Epithelial cell of esophagus (primary cell): ENCODE measurements around the gene SERGEF.

ENCODE experiments used
- DNase-seq: peaks from one replicate; pipeline ENCODE4 v3.0.0; 2010; ENCODE audit warnings: low read depth
- H3K4me3 ChIP-seq: 2 replicates; pipeline ENCODE4 v1.5.1; 2011; ENCODE audit warnings: mild to moderate bottlenecking, low read length, control low read depth
- TF ChIP-seq, protein P1 (sequence below): IDR thresholded peaks from 2 replicates; pipeline ENCODE4 v1.5.1; 2011; ENCODE audit warnings: low read depth, mild to moderate bottlenecking, low read length, control low read depth, inconsistent platforms; ENCODE audit not compliant: insufficient read depth; ENCODE audit errors: missing control alignments

The SERGEF gene

DNA sequence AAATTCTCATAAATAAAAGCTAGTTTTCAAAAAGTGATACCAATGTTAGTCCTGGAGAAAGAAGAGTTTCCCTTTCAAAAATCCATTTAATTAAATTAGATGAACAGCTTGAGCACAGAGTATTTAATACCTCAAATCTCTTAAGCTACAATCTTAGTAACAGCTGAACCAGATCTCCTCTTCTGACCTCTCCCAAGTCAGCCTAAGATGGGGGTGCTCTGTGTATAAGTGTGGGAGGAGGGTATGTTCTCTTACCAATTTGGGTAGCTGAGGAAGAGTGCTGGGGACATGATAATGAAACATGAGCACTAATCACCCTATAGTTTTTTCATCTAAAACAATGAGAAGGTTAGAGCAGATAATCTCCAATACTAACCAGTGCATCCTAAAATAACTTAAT lies 23.6 kb upstream of the SERGEF start:
- no peak overlapping the region for H3K4me3 ChIP-seq
- no peak for DNase-seq
- TF ChIP-seq, protein P1, sequence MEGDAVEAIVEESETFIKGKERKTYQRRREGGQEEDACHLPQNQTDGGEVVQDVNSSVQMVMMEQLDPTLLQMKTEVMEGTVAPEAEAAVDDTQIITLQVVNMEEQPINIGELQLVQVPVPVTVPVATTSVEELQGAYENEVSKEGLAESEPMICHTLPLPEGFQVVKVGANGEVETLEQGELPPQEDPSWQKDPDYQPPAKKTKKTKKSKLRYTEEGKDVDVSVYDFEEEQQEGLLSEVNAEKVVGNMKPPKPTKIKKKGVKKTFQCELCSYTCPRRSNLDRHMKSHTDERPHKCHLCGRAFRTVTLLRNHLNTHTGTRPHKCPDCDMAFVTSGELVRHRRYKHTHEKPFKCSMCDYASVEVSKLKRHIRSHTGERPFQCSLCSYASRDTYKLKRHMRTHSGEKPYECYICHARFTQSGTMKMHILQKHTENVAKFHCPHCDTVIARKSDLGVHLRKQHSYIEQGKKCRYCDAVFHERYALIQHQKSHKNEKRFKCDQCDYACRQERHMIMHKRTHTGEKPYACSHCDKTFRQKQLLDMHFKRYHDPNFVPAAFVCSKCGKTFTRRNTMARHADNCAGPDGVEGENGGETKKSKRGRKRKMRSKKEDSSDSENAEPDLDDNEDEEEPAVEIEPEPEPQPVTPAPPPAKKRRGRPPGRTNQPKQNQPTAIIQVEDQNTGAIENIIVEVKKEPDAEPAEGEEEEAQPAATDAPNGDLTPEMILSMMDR, result no peak

DNA sequence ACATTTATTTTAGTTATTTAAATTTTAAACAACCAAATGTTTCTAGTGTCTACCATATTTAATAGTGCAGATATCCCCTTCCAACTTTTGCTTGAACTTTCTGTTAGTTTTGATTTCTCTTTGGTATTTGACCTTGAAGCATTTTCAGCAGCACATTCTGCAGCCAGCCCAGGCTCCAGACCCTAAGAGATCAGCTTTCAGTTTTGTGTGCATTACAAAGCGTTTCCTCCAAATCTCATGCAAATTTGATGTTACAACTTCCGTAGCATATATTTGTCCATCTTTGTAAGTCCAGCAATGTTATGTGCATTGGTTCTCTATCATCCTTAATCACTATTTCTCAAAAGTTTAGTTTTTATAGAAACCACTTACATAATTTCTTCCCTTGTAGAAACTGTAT lies 14.6 kb upstream of the SERGEF start:
- H3K4me3 ChIP-seq, result no peak overlapping the region
- no peak for DNase-seq
- TF ChIP-seq, protein P1, result no peak

- TF ChIP-seq, protein P1, result no peak
- no peak overlapping the region for H3K4me3 ChIP-seq
- DNase-seq, result no peak
Observed at GRCh38 chr11:18022419-18022818, 9.6 kb upstream of the SERGEF start.

GRCh38 chr11:18019650-18020049 lies 6.8 kb upstream of the SERGEF start:
- TF ChIP-seq, protein P1, result no peak
- no peak for DNase-seq
- no peak overlapping the region for H3K4me3 ChIP-seq

DNA sequence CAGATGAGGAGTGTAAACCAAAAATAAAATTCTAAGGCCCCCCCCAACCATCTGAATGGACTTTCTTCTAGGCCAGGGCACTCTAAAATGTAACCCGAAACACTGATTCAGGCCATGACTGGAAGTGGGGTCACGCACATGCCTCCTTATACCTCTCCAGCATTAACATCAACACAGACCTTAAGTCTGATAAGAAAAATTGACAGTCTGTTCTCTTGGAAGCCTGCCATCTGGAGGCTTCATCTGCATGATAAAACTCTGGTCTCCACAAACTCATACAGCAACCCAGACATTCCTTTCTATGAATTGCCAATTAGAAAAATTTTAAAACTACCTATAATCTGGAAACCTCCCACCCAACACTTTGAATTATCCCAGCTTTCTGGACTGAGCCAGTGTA lies 3.9 kb upstream of the SERGEF start:
- no peak overlapping the region for H3K4me3 ChIP-seq
- no peak for DNase-seq
- TF ChIP-seq, protein P1, result no peak

DNA sequence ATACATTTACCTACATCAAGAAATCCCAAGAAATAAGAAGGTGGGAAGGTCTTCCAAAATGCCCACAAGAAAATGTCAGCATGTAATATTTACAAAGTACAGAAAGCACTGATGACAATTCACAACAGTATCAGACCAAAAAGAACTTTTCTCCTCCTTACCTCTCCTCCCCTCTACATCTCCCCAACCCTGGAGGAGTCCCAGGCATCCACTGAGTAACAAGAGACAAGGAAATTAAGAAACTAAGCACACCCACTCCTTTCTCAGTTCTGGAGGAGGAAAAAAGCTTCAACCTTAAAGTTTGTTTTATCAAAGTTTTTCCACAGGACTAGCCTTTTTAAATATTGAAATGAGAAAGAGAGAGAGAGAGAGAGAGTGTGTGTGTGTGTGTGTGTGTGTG lies 2.0 kb upstream of the SERGEF start:
- H3K4me3 ChIP-seq, result no peak overlapping the region
- TF ChIP-seq, protein P1, result no peak
- no peak for DNase-seq

DNA sequence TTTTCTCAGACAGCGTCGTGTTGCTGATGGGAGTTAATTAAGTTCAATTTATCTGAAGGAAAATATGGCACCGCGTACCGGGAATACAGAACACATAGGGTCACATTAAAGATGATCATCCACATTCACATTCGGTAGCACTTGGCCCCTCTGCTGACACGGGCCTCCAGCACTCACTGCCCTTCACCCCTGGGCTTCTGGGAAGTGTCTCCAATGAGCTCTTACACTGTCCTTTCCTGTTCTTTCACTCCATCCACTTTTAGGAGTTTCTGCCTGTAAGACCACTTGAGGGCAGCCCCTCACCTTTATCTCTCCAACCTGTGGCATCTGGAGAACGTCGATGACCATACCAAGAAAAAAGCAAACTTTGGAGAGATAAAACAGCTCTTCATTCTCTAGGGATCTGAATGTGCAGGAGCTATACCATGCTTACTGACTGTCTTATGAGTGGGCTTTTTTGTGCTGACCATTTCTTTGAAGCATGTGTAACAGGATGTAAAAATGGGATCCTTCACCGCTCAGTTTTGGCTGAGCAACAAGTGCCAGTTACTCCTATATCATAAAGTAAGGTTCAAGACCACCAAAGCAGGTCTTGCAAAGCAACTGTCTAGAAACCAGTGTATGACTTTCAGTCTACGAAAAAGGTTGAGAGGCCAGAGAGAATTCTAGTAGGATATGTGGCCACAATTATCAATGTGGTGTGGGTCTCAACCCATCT lies 1.1 kb upstream of the SERGEF start:
- TF ChIP-seq, protein P1, result no peak
- H3K4me3 ChIP-seq, result peak overlapping the region; percentile 73
- peak; percentile 11 for DNase-seq
